SHP77 treated with DMSO at 0.1 percent for 48 hours (cell line): ENCODE measurements around the gene ARAP1.
"Not testable (repeated sequence)": the region's sequence is repeated elsewhere in the genome, so short reads cannot be mapped to it uniquely, and the experiment has no call there.

Experiments
- DNase-seq: peaks from one replicate; lab custom pipeline; 2025; lab: John Stamatoyannopoulos, UW

ARAP1 gene

GRCh38 chr11:72752088-72752914 is at the start of gene ARAP1:
Gene ARAP1 (minus strand): TSS chr11:72752408. CDS start chr11:72727128, 25,280 bp downstream.
- peak; percentile 27 for DNase-seq

DNA sequence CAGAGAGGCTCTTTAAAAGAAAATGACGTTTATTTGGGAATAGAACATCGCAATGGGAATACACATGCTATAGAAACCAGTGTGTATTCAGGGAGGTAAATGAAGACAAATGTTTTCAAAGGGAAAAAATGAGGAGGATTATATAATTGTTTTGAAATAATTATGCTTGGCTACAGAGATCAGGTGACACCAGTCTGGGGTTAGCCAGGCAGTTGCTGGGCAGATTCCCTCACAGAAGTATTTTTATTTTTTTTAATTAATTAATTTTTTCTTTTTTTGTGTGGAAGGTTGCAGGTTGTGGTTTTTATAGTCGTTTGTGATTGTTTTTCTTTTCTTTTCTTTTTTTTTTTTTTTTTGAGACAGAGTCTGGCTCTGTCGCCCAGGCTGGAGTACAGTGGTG is 47.2 kb upstream of the ARAP1 start:
- no peak for DNase-seq

- no peak for DNase-seq
These were observed 46.2 kb upstream of the ARAP1 start for GRCh38 chr11:72798361-72798760.

DNA sequence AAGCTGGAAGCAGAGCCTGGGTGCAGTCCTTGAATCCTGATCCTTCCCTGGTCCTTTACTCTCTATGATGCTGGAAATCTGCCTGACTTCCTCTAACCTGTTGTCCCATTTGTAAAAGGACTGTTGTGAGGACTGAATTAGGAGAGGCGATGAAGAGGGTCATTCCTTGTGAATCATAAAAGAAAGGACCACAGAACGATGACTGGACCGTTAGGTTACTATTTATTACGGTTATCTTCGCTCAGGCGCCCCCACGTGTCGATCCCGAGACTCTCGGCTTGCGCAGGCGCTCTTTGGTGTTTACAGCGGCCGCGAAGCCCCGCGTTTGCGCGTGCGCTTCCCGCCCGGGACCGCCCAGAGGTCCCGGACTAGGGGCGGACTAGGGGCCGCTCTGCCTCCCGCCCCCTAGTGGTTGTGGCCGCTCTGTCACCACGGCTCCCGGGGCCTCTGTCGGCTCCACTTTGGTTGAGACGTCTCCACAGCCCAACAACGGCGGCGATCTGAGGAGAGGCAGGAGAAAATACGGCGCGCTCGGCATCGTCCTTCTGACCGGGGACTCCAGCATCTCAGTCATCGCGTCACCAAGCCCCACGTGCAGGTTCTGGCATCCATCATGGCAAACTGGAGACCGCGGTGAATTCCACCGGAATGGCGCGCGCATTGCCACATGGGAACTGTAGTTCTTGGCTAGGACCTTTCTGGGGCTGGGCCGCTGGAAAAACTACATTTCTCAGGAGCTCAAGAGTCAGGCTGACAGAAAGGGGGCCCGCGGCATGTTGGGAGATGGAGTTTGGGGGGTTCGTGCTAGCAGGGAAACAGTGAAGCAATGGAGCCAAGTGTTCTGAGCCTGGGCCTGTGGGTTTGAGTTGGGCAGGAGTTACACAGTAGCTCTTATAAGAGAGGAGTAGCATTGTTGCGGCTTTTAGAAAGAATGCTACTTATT is 41.5 kb upstream of the ARAP1 start, which contains the start of gene STARD10:
TSS of gene STARD10 (minus strand) at position 623 of the 943 bp plus-strand sequence. CDS start 12,866 bp downstream, outside the sequence.
- DNase-seq = peak; percentile 92

GRCh38 chr11:72793076-72793424 is 40.8 kb upstream of the ARAP1 start:
- no peak for DNase-seq

DNA sequence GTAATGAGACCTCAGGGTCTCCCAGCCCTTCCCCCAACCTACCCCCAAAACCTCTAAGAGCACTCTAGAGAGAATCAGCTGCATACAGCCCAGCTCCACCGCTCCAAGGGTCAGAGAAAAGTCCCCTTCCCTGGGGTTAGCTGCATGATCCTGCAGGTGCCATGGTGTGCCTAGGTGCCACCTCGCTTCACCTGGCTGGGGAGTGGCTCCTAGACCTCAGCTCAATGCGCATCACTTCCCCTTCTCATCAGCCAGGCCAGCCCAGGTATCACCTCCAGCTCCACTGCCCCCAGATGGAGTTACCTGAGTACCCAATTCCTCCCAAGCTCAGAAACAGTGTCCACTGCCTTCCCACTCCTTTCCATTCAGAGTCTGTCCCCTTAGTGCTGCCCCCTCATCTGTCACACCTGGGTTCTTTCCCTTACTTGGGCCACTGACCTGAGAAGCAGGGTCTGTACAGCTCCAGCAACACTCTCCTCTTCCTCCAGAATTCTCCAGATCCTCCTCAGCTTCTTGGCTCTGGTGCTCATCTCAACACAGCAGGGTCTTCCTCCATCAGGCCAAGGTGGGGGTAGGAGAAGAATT is 40.3 kb upstream of the ARAP1 start:
- DNase-seq = no peak

DNA sequence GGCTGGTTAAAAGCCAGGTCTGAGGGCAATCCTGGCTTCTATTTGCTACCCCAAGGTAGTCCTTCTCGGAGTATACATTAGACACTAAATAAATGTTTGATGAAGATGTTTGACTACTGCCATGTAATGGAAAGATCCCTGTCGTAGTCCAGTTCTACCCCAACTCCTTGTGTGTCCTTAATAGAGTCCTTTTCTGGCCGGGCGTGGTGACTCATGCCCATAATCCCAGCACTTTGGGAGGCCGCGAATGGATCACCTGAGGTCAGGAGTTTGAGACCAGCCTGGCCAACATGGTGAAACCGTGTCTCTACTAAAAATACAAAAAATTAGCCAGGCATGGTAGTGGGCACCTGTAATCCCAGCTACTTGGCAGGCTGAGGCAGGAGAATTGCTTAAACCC is 39.0 kb upstream of the ARAP1 start:
- not testable (repeated sequence) for DNase-seq

DNA sequence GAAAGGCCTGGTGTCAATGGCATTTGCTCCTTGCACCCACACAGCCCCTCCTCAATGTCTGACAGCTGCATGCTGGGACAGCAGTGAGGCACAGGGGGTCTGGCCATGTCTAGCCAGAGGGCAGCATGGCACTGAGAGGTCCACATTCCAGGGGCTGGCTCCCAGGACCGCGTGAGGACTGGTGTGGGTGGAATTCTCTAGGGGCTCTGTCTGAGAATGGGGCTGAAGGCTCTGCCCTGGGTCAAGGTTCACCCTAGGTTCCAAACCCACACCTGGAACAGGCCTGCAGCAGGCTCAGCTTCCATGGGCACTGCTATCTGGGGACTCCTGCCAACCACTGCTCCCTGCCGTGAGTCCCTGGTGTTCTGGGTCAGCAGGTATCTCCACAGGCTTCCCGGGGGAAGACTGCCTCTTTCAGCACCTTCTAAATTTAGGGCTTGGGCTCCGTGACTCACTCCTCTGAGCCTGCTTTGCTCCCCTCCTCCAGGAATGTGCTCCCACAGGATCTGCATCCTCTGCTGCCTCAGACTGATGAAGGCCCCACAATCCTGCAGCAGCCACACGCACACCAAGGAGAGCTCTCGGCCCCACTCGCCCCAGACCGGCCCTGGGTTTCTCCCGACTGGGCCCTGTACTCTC is 37.4 kb upstream of the ARAP1 start:
- DNase-seq = no peak

DNA sequence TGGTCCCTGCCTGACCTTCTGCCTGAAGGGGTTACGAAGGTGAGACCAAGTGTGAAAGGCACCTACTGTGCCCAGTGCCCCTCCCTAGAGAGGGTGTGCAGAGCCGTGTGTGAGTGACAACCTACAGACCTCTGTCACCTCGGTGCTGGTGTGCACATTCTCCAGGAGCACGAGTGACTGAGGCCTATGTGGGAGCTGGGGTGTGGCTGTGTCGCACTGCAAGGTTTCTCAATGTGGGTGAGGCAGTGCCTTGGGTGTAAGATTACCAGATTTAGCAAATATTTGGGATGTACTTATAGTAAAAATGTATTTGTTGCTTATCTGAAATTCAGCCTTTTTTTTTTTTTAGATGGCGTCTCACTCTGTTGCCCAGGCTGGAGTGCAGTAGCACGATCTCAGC is 36.0 kb upstream of the ARAP1 start:
- DNase-seq = no peak

DNA sequence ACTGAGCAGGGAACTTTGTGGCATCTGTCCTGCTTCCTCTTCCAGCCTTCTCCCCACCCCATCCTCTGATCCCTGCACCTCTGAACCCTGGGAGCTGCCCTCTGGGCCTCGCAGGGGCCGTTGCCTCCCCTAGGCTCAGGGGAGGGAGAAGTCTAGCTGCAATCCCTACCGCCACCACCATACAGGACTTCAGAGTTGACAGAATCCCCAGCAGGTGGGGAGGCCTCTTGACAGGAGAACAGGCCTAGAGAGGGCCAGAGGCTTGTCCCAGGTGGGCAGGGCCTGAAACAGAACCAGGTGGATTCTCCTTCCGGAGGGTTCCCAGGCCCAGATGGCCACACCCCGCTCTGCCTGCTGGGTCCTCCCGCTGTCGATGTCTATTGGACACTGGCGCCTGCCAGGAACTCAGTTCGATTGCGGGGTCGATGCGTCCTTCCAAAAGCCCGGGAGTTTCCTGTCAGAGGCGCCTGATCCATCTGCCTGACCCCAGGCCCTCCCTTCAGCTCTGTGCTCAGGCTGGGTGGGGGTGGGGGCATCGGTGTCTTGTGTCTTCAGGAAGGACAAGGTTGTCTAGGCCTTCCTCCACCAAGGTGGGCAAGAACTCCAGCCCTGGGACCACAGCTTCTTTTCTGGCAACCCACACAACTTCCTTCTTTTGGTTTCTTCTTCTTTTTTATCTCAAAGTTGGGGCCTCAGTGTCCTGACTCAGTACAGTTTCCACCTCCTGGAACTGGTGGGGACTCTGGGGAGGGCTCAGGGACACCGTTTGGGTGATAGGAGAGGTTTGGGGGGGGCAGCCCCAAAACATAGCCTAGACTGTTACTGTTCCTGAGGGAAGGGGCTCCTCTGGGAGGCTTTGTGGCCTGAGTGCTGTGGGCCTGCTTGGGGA is 35.3 kb upstream of the ARAP1 start:
- DNase-seq = peak; percentile 55

DNA sequence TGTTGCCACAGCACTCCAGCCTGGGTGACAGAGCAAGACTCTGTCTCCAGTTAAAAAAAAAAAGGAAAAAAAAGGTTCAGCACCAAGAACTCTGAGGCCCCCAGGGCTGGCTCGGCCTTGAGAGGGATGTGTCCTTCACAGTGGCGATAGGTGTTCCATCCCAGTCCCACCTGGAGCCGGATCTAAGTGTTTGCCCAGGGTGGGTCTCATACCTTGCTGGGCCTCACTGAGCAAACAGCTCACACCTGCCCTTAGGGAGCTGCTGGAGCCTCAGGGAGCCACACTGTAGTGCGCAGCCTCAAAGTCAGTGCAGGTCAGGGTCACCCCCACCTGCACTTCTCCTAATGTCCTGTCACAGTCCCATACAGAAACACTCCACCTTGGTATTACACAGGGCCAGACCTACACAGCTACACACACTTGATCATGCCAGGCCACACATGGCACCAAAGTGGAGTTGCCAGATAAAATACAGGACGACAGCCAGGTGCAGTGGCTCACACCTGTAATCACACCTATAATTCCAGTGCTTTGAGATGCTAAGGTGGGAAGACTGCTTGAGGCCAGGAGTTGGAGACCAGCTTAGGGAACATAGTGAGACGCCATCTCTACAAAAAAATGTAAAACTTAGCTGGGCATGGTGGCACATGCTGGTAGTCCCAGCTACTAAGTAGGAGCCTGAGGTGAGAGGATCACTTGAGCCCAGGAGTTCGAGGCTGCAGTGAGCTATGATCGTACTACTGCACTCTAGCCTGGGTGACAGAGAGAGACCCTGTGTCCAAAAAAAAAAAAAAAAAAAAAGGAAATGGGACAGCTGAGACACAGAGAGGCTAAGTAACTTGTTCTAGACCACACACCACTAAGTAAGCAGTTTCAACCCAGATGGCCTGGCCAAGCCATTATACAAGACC is 34.4 kb upstream of the ARAP1 start:
- peak; percentile 30 for DNase-seq

GRCh38 chr11:72784662-72785061 is 32.5 kb upstream of the ARAP1 start:
- no peak for DNase-seq

- DNase-seq = no peak
These were observed 31.1 kb upstream of the ARAP1 start for GRCh38 chr11:72783144-72783905.

DNA sequence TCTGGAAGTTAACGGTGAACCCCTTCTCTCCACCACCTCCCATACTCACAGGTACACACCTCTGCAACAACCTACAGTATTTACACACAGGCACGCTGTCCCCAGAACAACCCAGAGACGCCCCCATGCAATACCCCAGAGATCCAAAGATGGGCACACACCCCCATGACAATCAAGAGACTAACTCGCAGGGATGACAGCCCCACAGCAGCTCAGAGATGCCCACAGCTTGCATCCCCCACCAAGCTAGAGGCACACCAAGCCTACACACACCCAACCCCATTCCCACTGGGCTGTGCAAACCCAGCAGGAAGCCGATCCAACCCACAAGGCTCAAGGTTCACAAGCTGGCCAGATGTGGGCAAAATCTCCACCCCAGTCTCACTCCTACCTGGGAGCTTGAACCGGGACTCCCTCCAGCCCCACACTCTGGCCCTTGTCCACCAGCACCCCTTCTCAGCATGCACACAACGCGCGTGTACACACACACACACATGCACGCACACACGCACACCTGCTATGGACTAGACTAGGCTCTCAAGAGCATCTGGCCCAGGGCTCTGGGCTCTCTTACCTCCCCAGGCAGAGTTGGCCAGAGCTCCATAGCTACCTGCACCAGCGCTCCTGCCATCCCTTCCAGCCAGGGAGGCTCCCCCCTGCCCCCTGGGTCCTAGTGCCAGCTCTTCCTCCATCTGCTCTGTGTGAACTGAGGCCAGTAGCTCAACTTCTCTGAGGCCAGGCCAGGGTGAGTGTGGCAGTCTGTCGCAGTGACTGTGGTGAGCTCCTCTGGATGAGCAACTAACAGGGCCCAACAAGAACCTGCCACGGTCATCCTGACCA is 30.1 kb upstream of the ARAP1 start:
- peak; percentile 16 for DNase-seq

GRCh38 chr11:72781313-72782080 is 29.3 kb upstream of the ARAP1 start:
- DNase-seq = no peak

DNA sequence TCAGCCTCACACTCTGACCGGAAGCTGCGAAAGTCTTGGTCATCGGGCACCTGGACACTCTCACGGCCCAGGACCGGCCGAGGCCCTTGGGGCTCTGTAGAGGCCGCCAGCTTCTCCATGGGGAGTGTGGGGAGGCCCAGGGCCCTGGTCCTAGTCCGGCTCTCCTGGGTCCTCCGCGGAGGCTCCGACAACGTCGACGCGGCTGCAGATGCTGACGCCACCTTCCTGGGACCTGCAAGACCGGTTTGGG is 28.8 kb upstream of the ARAP1 start:
- no peak for DNase-seq

GRCh38 chr11:72780296-72781062 is 28.3 kb upstream of the ARAP1 start:
- DNase-seq = no peak
